H54 (cell line): ENCODE measurements around the gene IGLL5.

Source experiments
- DNase-seq: peaks from one replicate; pipeline ENCODE4 v3.0.0; 2011; ENCODE audit warnings: low spot score, mixed read lengths; ENCODE audit not compliant: insufficient read length
- FAIRE-seq: peaks from 3 replicates; lab custom pipeline; 2011; peaks lifted over from hg19 to GRCh38; lab: Jason Lieb, UNC
- POLR2A ChIP-seq: IDR thresholded peaks from 2 replicates; pipeline ENCODE4 v1.6.1; 2011; ENCODE audit warnings: low read depth, mild to moderate bottlenecking, low read length

Gene IGLL5

GRCh38 chr22:22930571-22931556, 43.2 kb downstream of the IGLL5 start:
- DNase-seq = no peak
- no peak for TF ChIP-seq POLR2A
- no peak for FAIRE-seq

DNA sequence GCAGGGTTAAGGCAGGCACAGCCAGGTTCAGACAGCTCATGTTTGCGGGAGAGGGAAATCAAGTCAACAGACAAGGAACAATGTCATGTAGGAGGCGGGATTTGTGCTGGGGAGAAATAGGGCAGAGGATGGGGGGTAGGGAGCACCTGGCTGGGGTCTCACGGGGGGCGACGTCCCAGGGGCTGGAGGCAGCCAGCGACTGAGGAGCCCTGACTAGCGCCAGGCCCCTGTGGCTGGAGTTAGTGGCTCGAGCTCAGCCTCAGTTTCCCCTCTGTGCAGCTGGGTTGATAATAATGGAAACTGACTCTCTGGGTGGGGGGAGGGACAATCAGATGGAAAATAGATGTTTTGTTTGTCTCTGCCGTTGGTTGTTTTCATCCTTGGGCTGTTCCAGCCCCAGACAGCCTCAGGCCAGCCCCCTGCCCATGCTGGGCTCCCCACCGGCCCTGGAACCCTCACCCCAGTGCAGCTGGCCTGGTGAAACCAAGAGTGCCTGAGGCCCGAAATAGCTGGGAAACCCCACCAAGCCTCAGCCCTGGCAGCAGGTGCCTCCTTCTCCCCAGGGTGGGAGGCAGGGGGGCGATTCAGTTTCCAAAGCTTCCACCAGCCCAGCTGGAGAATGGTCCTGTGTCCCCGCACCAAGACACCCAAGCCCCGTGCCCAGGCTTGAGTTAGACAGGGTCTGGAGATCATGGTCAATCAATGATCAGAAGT, 44.1 kb downstream of the IGLL5 start:
- FAIRE-seq = no peak
- no peak for TF ChIP-seq POLR2A
- no peak for DNase-seq

- DNase-seq (no peak), FAIRE-seq (no peak)
- TF ChIP-seq POLR2A = no peak
Observed at GRCh38 chr22:22932512-22932941, 44.9 kb downstream of the IGLL5 start.

DNA sequence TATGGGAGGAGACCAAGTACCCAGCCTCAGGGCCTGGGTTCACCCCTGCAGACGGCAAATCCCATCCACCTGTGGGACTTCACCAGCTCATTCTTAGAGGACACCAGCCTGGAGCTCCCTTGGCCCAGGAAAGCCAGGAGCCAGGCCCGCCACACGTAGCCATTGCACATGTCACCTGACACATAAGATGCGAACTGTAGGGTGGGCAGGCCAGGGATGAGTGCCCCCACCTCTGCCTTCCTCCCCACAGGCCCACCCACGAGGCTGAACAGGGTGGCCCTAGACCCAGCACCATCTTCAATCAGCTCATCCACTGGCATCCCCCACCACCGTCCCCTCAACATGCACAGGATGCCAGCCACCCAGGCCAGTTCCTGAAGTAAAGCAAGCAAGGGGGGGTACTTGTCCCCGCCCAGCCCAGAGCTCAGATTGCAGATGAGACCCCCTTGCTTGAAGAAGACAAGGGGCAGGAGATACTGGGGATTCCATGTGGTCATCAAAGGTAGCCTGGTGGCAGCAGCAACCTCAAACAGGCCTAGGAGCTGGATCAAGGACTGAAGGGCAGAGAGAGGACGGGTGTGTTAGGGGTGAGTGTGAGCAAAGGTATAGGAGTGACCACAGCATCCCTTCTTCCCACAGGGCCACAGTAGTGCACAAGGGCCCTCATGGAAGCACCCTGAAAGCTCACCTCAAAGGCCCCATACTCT, 45.6 kb downstream of the IGLL5 start:
- no peak for TF ChIP-seq POLR2A
- FAIRE-seq = no peak
- no peak for DNase-seq

- no peak for TF ChIP-seq POLR2A
- DNase-seq (no peak), FAIRE-seq (no peak)
Observed at GRCh38 chr22:22933807-22934542, 46.4 kb downstream of the IGLL5 start.

- TF ChIP-seq POLR2A = no peak
- DNase-seq = no peak
- no peak for FAIRE-seq
Observed at GRCh38 chr22:22934543-22935055, 47.0 kb downstream of the IGLL5 start.

- FAIRE-seq (no peak), DNase-seq (no peak)
- TF ChIP-seq POLR2A = no peak
Observed at GRCh38 chr22:22935056-22935545, 47.5 kb downstream of the IGLL5 start.

DNA sequence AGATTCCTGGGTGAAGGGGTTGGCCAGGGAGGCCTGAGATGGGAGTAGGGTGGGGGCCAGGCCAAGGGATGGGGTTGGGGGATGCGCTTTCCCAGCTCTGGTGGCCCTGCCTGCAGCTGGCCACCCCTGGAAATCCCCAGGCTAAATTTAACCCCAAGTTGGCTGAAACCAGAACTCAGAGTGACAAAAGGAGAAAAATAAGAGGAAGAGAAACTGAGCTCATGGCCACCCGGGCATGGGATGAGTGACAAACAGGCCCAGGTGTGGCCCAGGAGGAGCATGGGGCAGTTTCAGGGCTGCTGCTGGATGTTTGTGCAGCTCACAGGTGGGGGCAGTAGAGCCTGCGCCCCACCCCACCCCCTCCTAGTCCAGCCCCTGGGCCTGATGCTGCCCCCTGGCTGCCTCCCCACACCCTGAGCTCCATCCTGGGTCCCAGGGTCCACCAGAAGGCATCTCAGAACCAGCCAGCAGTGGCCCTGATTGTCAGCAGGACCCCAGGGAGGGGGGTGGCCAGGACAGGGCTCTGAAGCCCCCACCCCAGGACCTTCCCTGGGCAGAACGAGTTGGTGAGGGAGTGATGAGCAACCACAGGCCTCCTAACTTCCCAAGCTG, 48.0 kb downstream of the IGLL5 start:
- DNase-seq (no peak), FAIRE-seq (no peak)
- TF ChIP-seq POLR2A = no peak

DNA sequence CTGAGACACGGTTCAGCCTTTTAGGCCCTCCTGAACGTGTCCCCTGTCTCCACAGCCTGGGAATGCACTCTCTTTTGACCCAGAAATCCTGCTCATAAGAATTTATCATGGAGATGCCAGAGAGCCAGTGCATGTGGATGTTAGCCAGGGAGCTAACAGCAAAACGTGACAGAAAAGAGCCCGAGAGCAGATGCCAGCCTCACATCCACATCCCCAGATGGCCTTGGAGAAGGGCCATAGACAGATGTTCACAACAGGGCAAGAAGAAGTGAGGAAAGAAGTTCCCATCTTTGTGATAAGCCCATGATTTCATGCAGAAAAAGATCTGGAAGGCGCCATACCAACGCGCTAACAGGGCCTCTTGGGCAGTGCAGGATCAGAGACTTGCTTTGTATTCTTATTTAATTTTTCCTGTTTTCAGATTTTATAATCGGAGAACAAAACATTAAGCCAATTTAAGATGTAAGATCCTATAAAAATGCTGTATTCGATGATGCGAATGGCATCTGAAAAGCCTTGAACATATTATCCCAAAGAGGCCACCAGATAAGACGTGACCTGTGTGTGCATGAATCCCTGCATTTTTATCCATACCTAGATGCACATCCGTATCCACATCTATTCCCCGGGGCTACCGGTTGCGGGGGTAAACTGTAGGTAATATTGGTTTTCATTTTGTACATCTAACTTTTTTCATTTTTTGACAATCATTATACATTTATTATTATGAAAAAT, 48.7 kb downstream of the IGLL5 start:
- DNase-seq (no peak), FAIRE-seq (no peak)
- TF ChIP-seq POLR2A = no peak

DNA sequence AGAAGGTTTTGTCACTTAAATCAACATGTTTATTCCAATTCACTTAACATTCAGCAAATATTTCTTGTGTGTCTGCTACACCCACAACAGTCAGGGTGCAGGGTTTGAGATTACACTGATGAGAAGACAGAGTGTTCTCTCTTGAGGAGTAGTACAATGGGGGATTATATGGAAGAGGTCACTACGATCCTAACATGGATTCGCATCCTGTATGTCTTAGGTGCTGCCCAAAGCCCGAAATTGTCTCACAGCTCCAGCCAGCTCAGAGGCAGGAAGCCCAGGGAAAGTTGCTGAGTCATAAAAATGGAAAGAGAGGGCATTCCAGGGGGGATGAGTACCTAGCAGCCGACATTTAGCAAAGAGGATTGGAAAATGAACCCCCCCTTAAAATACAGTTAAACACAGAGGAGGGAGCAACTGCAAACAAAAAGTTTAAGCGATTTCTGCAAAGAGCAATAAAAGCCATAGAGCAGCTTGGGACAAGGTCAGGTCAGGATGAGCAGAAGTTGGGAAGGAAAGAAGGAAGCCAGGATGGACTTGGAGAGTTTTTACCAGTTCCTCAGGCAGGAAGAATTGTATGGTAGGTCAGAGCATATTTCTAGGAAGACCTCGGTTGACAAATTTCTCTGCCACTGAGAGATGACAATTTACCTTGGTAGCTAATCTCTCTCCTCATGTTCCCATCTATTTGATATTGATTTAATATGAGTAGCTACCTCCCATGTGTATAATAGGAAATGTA, 49.5 kb downstream of the IGLL5 start:
- no peak for TF ChIP-seq POLR2A
- FAIRE-seq (no peak), DNase-seq (no peak)

- no peak for DNase-seq
- no peak for FAIRE-seq
- no peak for TF ChIP-seq POLR2A
Observed at GRCh38 chr22:22937894-22938480, 50.4 kb downstream of the IGLL5 start.
